ENCODE data around the gene PGAM5.

GRCh38 chr12:132723015-132723763 is 12.5 kb downstream of the PGAM5 start:
- TF ChIP-seq SIN3A (IDR thresholded peaks at IDR 0.05; ENCODE audit: low read depth, low read length) = no peak
- TF ChIP-seq YY1 (IDR thresholded peaks at IDR 0.05; ENCODE audit: low read depth, low read length) = no peak
- no peak for TF ChIP-seq MAX (IDR thresholded peaks at IDR 0.05; ENCODE audit: low read depth, low read length)
- no peak for TF ChIP-seq CTCF (IDR thresholded peaks at IDR 0.05 in 2 of 3, conservative IDR thresholded peaks at IDR 0.05 in 1 of 3; ENCODE audit: control insufficient read depth in 2 of 3, extremely low read depth in 1 of 3, insufficient read depth in 1 of 3, low read depth in 3 of 3, low read length in 3 of 3)
- no peak for TF ChIP-seq CHD2 (IDR thresholded peaks at IDR 0.05; ENCODE audit: borderline replicate concordance, low read depth, low read length)
- TF ChIP-seq ZZZ3 (IDR thresholded peaks at IDR 0.05; ENCODE audit: control insufficient read depth, insufficient read length, low read depth) = no peak
- no peak for TF ChIP-seq YBX1 (IDR thresholded peaks at IDR 0.05)
- TF ChIP-seq RAD21 (IDR thresholded peaks at IDR 0.05; ENCODE audit: insufficient read depth, low read depth, low read length) = no peak
- no peak for TF ChIP-seq NR2F1 (conservative IDR thresholded peaks at IDR 0.05)
- no peak for TF ChIP-seq HDAC2 (IDR thresholded peaks at IDR 0.05)
- TF ChIP-seq USF2 (IDR thresholded peaks at IDR 0.05; ENCODE audit: borderline replicate concordance, low read depth, low read length) = no peak
- TF ChIP-seq ATF2 (IDR thresholded peaks at IDR 0.05; ENCODE audit: low read length) = no peak
- TF ChIP-seq LARP7 (IDR thresholded peaks at IDR 0.05) = no peak
- TF ChIP-seq SUZ12 (IDR thresholded peaks at IDR 0.05; ENCODE audit: unreplicated experiment) = no peak

Data from GM12878 (cell line).